Stimulated activated CD4-positive, alpha-beta T cell treated with anti-CD3 and anti-CD28 coated beads, Interleukin-15, amount 100 ng/mL, for 48 hours (primary cell): ENCODE results near the gene RPS21.

Source experiments
- DNase-seq, 2 donors: peaks; one replicate each; pipeline ENCODE4 v3.0.0-alpha.2; 2020; ENCODE audit warnings: low read depth in 2 of 2

RPS21 gene

DNA sequence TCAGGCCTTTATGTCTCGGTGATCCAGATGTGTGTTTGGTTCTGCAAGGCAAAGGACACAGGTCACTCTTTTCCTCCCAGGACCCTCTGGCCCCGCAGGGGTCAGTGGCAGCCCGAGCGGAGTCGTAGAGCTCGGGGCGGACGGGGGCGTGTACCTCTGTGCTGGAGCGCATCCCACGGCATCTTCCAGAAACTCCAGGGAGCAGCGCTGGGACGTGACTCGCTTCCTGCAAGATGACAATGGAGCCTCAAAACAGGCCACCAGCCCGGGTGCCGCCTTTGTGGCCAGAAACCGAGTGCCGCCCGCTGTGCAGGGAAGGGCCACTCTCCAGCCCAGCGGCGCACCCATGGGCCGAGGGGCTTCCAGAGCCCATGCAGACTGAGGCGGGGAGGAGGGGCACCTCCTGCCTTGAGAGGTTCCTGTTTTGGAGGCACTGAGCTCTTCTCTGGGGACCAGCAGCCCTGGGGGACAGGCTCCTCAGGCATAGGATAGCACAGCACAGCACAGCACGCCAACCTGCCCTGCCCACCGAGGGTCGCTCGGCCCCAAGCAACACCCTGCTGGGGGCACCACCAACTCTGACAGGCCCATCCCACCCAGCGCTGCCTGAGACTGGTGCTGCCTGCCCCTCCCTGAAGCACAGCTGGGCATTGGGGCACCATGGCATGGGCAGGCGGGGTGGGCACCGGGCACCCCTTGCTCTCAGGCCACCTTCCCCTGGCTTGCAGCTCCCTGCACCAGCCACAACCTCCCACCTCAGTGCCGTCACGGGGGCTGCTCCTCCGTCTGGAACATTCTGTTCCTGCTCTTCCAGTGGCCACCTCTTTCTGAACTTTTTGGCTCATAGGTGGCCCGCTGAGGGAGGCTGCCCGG is 9.7 kb downstream of the RPS21 start:
- no peak for DNase-seq

DNA sequence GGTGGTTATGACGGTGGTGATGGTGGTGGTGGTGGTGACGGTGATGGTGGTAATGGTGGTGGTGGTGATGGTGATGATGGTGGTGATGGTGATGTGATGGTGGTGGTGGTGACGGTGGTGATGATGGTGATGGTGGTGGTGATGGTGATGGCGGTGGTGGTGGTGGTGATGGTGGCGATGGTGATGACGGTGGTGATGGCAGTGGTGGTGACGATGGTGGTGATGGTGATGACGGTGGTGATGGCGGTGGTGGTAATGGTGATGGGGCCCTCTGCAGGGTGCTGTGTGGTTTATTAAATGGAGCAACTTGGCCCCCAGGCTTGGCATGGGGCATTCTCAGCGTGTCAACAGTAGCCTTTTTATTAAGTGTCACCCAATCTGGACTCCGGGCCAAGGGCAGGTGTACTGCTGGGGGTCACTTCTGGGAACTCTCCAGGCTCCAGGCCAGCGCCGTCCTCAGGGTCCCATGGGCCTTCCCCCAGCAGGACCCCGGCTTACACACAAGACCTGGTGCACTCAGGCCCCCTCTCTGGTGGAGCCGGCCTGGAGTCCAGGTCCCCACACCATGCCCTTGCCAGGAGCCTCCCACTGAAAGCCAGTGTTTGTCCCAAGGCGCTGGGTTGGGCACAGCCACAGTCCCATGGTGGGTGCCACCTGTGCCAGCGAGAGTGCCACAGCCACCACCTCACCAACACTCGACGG is 11.4 kb downstream of the RPS21 start:
- DNase-seq, result no peak

DNA sequence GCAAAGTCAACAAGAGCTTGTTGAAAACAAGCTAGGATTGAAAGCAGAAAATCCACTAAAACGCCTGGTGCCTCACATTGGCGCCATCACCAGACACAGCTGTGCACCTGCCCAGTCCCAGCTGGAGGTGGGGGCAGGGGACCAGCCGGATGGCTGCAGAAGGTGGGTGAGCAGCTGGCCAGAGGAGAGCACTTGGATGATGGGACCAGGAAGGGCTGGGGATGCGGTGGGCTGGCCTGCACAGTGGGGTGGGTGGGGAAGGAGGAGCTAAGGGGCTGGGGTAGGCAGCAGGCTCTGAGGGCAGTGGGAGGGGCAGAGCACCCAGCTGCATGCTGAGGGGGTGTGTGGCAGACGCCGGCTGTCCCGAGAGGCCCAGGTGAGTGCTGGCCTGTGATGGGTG is 13.1 kb downstream of the RPS21 start:
- DNase-seq, result no peak

DNA sequence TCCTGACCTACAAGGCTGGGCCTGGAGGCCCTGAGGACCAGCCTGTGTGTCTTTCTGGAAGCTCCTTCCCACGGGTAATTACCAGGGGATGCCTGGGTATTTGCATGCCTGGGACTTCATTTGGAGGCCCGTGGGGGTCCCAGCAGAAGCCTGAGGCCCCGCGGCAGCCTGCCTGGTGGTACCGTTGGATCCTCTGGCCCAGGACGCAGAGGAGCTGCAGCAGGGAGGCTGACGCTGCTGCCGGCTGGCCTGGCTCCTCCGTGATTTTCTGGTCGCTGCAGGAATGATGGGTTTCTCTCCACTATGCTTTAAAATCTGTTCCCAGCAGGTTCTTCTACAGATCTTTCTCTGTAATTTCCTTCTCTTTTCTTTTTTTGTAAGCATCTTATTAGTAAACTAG is 13.6 kb downstream of the RPS21 start:
- DNase-seq, result no peak

DNA sequence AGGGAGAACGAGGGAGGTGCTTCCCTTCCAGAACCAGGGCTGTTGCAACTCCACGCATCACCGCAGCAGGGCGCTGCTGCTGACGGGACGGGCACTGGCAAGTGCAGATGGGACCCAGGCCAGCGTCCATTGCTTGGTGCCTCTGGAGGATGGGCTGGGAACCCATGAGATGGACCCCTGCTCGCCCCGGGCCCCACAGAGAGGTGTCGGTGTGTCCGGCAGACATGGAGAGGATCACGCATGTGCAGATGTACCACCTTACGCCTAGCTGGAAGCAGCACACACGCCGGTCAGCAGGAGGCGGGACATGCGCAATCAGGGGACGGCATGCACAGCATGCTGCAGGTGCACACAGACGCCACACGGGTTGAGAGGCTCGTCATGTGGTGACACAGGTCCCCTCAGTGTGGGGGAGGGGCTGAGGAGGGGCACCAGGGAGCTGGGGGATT is 14.5 kb downstream of the RPS21 start:
- DNase-seq, result no peak

DNA sequence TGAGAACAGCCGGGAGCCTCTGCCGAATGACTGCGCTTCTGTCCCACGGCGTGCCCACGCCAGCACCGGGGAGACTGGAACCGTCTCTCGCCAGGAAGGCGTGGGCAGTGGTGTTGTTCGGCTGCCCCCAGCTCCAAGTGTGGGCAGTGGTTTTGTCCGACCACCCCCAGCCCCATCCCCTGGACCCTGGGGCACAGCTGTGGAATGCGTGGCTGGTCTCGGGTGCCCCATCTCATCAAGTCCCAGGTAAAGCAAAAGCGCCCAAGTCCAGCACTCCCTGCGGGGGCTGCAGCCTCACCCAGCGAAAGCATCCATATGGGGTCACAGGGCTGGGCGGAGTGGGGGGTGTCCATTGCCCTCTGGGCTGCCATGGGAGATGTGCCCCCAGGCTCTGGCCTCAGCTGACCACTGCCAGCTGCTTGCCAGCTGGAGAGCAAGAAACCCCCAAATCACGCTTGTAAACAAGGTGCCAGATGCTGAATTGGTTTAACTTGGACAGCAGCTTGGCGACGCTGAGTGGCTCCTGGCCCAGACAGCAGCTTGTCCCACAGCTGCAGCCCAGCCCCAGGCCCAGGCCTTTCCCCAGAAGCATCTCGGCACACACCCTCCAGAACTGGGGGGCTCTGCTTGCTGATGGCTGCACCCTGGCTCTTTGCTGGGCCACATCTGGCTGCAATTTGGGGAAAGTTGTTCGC is 15.7 kb downstream of the RPS21 start:
- DNase-seq, result no peak

DNA sequence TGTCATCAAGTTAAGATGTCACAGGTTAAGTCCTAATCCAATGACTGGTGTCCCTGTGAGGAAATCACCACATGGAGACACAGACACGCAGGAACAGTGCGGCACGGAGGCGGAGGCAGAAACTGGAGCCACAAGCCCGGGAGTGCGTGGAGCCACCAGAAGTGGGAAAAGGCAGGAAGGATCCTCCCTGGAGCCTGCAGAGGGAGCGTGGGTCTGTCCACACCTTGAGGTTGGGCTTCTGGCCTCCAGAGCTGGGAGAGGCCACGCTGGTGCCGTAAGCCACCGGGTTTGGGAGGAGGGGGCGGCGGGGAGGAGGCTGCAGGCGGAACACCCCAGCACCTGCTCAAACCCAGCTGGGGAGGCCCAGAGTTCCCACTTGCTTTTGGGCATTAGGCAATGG is 16.4 kb downstream of the RPS21 start:
- no peak for DNase-seq

DNA sequence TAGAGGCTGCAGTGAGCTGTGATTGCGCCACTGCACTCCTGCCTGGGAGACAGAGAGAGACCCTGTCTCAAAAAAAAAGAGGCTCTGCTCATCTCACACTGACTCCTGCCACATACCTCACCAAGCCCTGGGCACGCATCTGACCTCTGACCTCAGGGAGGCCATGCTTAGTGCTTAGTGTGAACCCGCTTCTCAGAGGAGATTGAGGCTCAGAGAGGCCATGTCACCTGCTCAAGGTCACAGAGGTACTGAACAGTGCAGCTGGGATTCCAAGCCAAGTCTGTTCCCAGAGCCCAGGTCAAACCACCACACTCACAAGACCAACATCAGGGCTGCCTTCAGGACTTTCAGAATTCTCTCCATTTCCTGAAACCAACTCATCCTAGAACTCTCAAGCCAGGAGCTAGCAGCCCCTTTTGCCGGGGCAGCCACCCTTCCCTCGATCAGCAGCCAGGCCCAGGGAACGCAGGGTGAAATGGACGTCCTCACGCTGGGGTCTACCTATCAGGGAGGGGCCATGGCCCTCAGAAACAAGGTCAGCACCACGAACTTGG is 17.3 kb downstream of the RPS21 start:
- no peak for DNase-seq

DNA sequence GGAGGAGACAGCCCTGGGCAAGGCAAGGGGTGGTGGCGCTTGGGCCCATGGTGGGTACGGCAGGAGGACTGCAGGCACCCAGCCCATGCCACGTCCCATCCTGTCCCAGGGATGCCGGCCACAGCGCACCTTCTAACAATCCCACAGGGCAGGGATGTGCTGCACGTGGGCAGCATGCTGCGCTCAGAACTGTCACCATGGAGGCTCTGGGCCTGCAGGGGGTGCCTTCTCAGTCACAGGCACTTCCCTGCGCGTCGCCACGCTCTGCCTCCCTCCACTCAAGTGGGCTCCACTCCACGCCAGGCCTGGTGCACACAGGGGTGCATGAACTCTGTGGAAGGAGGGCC is 17.8 kb downstream of the RPS21 start:
- no peak for DNase-seq

DNA sequence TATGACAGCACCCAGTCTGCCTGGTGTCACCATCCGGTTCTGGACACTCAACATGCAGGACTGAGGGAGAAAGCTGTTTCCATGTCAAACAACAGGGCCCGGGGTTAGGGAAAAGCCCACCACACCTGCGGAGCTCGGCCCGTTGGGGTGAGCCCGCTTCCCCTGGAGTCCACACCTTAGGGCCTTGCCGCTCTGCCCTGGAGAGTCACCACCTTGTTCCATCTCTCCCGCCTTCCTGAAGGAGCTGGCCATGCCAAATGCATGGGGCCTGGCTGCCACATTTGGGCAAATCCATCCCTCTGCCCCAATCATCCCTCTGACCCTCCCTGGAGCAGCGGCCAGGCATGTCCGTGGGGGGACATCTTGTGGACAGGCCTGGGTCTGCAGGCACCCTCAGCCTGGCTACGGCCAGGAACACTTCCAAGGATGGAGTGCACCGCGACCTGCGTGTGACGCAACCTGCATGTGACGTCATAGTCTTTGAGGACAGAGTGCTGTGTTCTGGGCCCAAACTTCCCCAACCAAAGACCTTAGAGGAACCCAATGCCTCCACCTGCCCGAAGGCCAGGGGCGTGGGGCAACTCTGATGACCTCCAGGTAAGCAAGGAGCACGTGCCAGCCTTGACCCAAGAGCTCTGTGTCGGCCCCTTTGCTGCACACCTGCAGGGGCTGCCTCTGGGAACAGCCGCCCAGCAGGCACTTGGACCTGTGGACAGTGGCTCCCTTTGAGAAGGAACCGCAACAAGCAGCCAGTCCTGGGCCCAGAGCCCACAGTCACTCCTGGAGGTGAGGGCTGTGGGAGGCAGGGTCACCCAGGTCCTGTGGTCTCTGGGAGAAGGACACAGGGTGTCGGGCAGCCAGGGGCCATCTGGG is 18.4 kb downstream of the RPS21 start:
- no peak for DNase-seq

DNA sequence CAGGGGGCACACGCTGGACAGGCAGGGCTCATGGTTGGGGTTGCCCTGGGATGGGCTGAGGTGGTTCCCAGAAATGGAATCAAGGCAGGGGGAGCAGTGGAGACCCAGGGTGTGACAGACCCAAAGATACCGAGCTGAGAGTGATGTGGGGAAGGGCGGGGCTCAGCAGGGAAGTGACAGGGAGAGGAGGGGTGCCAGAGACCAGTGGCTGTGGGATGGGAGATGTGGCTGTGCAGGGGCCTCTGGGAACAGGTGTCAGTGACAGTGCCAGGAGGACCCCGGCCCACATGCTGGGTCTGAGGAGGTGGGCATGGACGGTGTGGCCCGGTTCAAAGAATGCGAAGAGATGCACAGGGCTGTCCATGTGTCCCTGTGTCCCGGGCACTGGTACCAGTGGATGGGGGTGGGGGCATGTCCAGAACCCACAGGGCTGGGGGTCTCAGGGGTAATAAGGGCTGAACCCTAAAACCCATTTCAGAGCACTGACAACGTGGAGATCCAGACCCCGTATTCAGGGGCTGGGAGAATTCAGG is 19.1 kb downstream of the RPS21 start:
- no peak for DNase-seq

DNA sequence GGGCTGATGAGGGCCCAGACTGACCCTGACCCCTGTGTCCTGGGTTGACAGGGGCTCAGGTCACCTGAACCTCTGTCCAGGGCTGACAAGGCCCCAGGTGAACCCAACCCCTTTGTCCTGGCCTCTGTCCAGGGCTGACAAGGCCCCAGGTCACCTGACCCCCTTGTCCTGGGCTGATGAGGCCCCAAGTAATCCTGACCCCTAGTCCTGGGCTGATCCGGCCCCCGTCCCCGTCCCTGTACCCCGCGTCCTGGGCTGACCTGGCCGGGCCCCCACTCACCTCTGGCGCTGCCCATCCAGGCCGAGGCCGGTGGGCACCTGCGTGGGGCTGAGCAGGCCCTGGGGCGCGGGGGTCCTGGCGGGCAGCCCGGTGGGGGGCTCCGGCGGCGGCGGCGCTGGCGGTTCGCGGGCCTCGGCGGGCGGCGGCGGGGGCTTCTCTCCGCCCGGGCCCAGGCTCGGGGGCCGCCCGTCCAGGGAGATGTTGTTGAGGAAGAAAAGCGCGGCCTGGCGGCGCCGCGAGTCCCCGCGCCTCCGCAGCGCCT is 19.8 kb downstream of the RPS21 start:
- DNase-seq, result no peak

DNA sequence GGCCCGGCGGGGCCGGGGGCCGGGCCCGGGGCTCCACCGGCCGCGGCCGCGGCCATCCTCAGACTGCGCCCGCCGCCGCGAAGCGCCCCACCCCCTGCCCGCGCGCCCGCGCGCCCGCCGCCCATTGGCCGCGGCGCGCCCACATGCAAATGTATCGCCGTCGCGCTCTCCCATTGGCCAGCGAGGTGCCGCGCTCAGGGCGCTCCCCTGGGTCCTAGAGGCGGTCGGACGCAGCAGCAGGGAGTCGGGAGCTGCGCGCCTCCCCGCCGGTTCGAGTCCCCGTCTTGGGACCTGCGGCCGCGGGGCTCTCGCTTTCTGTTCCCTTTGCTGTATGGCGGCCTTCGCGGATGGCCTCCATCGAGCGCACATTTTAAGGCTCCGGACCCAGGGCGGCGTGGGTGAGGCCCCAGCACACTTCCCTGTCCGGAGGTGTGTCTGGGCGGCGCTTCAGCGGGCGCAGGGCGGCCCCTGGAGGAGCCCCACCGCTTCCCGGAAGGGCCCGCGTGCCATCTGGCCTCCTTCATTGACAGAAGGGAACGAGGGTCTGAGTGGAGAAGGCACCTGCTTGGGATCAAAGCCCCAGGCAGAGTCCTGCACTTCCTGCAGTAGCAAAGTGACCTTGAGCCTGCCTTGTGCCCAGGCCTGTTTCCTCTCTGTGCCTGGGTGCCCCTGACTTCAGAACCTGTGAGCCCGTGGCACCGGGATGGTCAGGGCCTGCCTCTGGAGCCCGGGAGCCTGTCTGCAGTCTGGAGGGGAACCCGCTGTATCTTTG is 20.5 kb downstream of the RPS21 start, which contains the start of gene CABLES2:
CABLES2 (minus strand) TSS at position 65 of the 772 bp plus-strand sequence; CDS start at position 56, 9 bp downstream.
- peak; percentile 86 to 87 for DNase-seq

DNA sequence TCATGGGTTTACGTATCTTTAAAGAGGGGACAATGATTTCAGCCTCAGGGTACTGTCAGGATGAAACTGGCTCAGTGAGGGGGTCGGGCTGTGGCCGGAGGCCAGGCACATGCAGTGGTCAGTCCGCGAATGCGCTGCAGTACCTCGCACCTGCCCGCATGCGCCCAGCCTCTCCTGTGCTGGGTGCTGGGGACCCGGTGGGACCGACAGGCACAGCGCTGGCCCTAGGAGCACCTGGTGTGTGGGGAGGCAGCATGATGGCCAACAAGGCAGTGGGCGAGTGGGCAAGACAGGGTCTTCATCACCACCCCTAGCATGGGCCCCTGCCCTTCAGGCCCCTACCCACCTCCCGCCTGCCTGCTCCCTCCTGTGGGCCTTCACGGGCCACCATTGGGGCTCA is 21.2 kb downstream of the RPS21 start:
- DNase-seq, result no peak

DNA sequence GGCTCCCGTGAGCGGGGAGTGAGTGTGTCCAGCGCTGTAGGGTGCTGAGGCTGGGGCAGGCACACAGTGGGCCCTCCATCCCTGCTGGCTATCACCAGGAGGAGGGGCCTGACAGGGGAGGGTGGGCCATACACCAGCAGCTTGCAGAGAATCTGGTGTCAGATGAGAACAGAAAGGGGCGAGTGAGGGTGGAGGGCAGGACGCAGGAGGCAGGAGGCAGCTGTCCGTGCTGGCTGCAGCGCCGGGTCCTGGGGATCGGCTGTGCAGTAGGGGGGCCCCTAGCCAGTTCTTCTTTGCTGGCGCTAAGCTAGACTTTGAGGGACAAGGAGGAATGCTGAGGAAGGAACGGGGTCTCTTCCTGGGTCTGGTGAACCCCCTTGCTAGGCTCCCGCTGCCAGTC is 21.7 kb downstream of the RPS21 start:
- DNase-seq, result no peak

DNA sequence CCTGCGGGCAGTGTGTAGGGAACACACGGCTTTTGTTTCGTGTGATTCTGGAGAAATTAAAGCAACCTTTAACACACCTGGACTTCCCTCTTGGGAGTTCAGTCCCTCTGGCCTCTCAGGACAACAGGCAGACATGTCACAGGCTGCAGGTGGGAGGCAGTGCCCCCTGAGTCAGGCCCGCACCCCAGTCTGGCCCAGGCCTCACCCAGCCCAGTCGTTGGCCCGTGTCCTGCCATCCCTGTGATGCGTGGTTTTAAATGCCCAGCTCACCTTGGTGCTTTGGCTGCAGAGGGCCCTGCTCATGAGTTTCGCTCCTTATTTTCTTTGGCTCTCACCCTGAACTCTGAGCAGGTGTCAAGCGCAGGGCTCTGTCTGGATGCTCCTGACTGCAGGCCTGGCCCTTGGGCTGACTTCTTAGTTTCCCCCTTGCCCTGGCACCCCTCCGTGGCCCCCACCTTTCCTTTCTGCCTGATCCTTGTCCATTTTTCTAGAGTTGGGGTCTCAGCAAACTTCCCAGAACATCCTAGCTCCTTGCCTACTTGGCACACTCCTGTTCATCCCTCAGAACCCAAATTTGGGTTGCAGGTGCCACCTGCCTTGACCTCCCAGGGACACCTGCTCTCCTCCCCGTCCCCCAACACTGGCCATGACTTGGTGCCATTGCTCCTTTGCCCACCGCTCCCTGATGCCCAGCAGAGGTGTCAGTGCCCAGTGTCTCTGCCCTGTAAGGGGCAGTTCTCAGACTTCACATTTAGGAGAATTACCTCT is 22.4 kb downstream of the RPS21 start:
- DNase-seq, result no peak

DNA sequence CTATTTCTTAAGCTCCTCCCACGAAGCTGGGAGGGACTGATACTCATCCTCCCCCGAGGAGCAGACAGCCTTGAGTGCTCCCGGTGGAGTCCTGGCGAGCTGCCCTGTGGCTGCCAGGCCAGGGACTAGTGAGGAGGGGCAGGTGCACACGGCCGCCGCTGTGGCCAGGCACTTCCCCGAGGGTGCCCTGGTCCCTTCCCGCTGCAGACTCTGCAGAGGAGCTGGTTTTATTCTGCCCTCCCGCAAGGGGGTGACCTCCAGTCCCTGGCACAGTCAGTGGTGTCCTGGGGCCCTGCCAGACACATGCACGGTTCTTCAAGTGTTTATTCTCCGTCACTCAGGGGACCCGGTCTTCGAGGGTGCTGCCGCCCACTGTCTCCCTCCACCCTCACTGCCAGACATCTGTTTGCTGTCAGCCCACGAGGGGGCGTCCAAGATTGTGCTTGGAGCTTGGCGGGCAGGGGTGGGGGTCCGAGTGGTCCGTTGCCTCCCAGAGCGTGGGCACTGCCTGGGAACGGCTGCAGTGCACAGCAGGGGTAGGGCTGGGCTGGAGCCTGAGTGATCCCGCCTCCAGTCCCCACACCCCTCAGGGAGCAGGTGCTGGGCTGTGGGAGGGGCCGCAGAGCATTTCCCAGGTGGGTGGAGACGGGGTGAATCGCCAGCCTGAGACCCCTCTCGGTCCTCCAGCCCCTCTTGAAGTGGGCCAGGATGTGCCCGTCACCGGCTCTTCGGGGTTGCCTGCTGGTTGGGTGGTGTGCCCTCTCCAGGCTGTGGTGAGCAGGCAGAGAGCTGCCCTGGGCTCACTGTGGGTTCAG is 23.2 kb downstream of the RPS21 start:
- no peak for DNase-seq

DNA sequence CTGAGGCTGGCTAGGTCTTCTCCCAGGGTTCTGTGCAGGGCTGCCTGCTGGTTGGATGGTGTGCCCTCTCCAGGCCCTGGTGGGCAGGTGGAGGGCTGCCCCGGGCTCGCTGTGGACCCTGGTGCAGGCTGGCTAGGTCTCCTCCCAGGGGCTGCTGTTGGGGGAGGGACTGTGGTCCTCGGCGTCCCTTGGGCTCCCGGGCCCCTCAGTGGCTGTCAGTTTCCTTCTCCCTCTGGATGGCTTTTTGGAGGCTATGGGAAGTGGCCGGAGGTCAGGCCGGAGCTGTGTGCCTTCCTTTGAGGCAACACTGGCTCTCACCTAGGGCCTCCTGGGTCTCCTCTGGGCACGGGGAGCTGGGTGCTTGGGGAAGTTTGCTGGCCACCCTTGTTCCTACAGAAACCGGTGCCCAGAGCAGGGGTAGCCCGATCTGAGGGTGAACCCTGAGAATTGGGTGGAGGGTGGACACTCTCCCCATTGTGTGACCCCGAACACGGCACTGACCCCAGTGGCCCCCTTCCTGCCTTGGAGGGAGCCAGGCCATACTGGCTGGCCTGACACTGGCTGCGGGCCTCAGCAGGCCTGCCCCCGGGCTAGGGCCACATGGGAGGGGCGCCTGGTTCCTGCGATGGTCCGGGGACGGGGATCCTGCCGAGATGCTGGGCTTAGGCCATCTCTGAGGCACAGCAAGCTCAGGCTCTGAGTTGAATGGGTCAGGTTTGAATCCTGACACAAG is 24.0 kb downstream of the RPS21 start:
- no peak for DNase-seq
